PFSK-1 (cell line): ENCODE results near the gene MRGPRG.

Experiments
- POLR2AphosphoS5 ChIP-seq: IDR thresholded peaks from 2 replicates; pipeline ENCODE4 v1.6.1; 2012; ENCODE audit warnings: low read depth, mild to moderate bottlenecking, control low read depth, low read length, moderate library complexity
- REST ChIP-seq, 2 experiments: IDR thresholded peaks; 2 replicates each; pipeline versions ENCODE4 v1.6.1 to v1.8.0; 2011 to 2012; ENCODE audit warnings: low read depth in 2 of 2, low read length in 2 of 2, control low read depth in 1 of 2, inconsistent platforms in 1 of 2, mild to moderate bottlenecking in 1 of 2, moderate library complexity in 1 of 2; ENCODE audit not compliant: insufficient read depth in 1 of 2
- SIN3A ChIP-seq: IDR thresholded peaks from 2 replicates; pipeline ENCODE4 v1.6.1; 2012; ENCODE audit warnings: mild to moderate bottlenecking, low read length, moderate library complexity, borderline replicate concordance; ENCODE audit not compliant: insufficient read depth
- TAF1 ChIP-seq: IDR thresholded peaks from 2 replicates; pipeline ENCODE4 v1.6.1; 2012; ENCODE audit warnings: low read length, control low read depth, borderline replicate concordance; ENCODE audit not compliant: insufficient read depth

- no peak for TF ChIP-seq REST (IDR thresholded peaks at IDR 0.05; ENCODE audit: insufficient read depth in 1 of 2, low read depth in 2 of 2, low read length in 2 of 2)
- TF ChIP-seq POLR2AphosphoS5 = no peak
- no peak for TF ChIP-seq SIN3A
- no peak for TF ChIP-seq TAF1
Measured at GRCh38 chr11:3189196-3189843, 29.3 kb downstream of the MRGPRG start.
